Caki2 (cell line): ENCODE measurements around the gene G6PC2. TPM values are rescaled to one million over a fixed set of nuclear protein-coding genes. Genes with fewer than 3 reads are reported as not detected.
A peak's percentile ranks its signal among the peaks of the same experiment; 100 is the strongest.
"Not testable (repeated sequence)": the region's sequence is repeated elsewhere in the genome, so short reads cannot be mapped to it uniquely, and the experiment has no call there.

Experiments used
- DNase-seq: peaks from one replicate; pipeline ENCODE4 v3.0.0-alpha.2; 2015; ENCODE audit warnings: low read depth
- in situ Hi-C: cut with HindIII; loops from 2 replicates; pipeline ENCODE4 v1.10.0; 2016; ENCODE audit warnings: low sequenced_read_pairs, low pct_unique_long_range_greater_than_20kb, mixed read lengths
- total RNA-seq: library from RNA; depleted of rRNA; stranded (reverse); fragments of >200 nt; shearing (Covaris generic); gene quantifications from 2 replicates; pipeline ENCODE4 v1.2.3, GENCODE V29; 2014; ENCODE audit warnings: low replicate concordance; rRNA removed

G6PC2 gene, protein sequence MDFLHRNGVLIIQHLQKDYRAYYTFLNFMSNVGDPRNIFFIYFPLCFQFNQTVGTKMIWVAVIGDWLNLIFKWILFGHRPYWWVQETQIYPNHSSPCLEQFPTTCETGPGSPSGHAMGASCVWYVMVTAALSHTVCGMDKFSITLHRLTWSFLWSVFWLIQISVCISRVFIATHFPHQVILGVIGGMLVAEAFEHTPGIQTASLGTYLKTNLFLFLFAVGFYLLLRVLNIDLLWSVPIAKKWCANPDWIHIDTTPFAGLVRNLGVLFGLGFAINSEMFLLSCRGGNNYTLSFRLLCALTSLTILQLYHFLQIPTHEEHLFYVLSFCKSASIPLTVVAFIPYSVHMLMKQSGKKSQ
- total RNA-seq: not detected in 2 replicates

DNA sequence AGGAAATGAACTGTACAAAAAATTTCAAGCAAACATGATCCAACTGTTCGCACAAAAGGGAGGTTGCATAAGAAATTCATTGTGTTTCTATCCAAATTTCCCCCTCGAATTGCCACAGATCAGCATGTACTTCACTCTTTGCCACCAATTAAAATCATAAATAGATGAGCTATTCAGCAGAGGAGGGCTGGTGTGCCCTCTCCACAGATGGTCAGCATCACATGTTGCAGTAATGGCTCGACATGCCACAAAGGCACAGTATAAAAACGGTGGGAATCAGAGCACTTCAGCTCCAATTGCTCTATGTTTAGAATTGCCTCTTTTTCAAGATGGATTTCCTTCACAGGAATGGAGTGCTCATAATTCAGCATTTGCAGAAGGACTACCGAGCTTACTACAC lies at the start of gene G6PC2:
G6PC2 (plus strand) TSS at position 289 of the 400 bp plus-strand sequence; CDS start at position 330, 41 bp downstream.
- DNase-seq: no peak
- in situ Hi-C loops: no loop called here

DNA sequence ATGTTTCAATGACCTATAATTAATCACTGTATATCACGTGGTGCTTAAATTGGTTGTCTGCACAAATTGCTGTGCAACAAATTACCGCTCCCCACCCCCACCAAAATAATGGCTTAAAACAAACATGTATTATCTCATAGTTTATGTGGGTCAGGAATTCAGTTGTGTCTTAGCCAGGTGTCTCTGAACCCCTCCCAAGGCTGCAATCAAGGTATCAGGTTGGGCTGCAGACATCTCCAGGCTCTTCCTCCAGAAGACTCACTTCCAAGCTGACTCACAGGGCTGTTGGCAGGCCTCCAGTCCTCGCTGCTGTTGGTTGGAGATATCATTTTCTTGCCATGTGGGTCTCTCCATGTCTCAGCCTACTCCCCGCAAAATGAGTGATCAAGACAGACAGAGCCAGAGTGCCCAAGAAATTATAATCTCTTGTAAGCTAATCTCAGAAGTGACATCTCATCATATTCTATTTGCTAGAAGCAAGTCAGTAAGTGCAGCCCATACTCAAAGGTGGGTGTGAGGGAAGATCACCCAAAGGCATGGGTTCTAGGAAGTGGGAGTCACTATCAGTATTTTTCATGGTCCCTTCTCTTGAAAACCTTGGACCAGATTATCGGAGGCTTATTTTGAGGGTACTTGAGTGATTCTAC lies 49.3 kb upstream of the G6PC2 start:
- in situ Hi-C loops: no loop called here
- peak; percentile 14 for DNase-seq

DNA sequence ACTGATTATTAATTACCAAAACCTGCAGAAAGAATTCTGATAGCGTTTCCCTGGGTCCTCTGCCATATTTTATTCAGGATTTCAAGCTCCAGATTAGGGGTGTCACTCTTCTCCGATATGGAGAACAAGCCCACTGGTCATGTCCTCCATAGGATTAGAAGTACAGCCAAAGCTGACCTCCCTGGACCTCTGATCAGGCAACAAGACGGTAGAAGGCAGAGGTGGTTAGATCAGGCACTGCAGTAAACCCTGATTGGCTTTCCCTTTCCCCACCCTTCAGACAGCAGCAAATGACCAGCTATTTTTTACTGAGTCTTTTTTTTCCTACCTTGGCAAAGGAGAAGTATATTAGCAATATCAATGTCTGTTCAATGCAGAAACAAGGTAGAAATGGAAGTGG lies 48.6 kb upstream of the G6PC2 start:
- DNase-seq: no peak
- in situ Hi-C loops: no loop called here

DNA sequence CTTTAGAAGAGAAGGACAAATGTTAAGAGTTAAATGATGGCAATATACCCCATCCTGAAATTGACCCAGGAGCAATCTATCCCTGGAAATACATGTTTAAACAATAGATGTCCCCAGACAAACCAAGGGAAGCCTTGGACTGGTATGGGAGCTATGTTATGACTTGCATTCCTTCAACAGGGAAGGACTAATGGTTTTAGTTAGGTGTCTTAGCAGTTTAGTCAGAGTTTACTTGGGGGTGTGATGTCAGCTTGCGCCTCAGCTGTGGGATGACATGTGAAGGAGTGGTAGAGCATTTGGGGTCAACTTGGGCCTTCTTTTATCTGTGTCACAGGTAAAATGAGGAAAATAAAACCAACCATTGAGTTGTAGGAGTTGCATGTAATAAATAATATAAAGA lies 47.6 kb upstream of the G6PC2 start:
- no peak for DNase-seq
- in situ Hi-C loops: no loop called here

DNA sequence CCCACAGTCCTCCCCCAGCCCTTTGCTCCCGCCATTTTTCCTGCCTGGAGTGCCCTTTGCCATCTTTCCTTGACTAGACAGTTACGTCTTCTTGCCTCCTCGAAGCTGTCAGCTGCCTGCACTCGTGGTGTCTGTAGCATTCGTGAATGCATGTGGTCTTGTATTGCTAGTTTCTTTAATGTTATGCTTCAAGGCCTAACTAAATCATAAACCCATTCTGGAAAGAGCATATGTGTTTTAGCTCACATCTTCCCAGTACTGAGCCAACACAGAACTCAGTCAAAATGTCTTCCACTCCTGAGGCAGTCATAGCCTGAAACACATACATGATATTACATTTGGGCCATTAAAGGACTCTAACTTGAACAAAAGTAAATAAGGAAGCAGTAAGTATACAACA lies 46.4 kb upstream of the G6PC2 start:
- no peak for DNase-seq
- in situ Hi-C loops: no loop called here

- in situ Hi-C loops: no loop called here
- no peak for DNase-seq
Measured at GRCh38 chr2:168855601-168856000, 45.5 kb upstream of the G6PC2 start.

- DNase-seq: no peak
- in situ Hi-C loops: no loop called here
Measured at GRCh38 chr2:168858146-168858545, 42.9 kb upstream of the G6PC2 start.

- DNase-seq, in situ Hi-C loops: not testable (repeated sequence)
Measured at GRCh38 chr2:168867164-168867563, 33.9 kb upstream of the G6PC2 start.

DNA sequence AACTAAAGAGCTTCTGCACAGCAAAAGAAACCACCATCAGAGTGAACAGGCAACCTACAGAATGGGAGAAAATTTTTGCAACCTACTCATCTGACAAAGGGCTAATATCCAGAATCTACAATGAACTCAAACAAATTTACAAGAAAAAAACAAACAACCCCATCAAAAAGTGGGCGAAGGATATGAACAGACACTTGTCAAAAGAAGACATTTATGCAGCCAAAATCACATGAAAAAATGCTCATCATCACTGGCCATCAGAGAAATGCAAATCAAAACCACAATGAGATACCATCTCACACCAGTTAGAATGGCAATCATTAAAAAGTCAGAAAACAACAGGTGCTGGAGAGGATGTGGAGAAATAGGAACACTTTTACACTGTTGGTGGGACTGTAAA lies 30.7 kb upstream of the G6PC2 start:
- DNase-seq, in situ Hi-C loops: not testable (repeated sequence)

DNA sequence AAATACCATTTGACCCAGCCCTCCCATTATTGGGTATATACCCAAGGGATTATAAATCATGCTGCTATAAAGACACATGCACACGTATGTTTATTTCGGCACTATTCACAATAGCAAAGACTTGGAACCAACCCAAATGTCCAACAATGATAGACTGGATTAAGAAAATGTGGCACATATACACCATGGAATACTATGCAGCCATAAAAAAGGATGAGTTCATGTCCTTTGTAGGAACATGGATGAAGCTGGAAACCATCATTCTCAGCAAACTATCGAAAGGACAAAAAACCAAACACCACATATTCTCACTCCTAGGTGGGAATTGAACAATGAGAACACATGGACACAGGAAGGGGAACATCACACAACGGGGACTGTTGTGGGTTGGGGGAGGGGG lies 30.3 kb upstream of the G6PC2 start:
- DNase-seq: not testable (repeated sequence)

DNA sequence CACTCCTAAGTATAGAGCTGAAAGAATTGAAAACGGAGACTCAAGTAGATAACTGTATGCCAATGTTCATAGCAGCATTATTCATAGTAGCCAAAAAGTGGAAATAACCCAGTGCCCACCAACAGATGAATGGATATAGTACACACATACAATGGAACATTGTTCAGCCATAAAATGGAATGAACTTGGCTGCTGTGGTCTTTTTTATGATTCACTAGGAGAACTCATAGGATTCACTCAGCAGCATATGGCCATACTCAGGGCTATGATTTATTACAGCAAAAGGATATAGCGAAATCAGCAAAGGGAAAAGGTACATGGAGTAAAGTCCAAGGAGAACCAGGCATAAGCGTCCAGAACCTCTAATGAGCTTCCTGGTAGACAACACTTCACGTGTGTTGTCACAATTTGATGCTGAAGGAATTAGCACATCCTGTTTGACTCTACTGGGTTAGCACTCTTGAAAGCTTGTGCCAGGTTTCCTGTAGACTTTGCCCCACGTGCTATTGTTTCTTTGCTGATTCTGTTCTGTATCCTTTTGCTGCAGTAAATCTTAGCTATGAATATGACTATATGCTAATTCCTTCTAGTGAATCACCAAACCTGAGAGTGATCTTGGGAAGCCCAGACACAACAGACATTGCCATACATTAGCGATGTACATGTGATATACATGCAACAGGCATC lies 26.6 kb upstream of the G6PC2 start:
- in situ Hi-C loops: no loop called here
- no peak for DNase-seq

More for the DNA sequence above, 30.3 kb upstream of the G6PC2 start:
- in situ Hi-C loops: not testable (repeated sequence)

DNA sequence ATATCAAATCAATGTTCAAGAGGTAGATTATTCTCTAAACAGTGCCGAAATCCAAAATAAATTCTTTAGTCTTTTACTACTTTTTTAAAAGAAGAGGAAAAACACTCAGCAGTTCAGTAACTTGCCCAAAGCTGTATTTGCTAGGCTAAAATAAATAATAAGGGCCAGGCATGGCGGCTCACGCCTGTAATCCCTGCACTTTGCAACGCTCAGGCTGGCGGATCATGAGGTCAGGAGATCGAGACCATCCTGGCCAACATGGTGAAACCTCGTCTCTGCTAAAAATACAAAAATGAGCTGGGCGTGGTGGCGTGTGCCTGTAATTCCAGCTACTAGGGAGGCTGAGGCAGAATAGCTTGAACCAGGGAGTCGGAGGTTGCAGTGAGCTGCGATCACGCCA lies 18.9 kb upstream of the G6PC2 start:
- DNase-seq: not testable (repeated sequence)

GRCh38 chr2:168884975-168885374 lies 16.1 kb upstream of the G6PC2 start:
- DNase-seq: no peak
- in situ Hi-C loops: no loop called here

More for the DNA sequence above, 18.9 kb upstream of the G6PC2 start:
- in situ Hi-C loops: not testable (repeated sequence)

GRCh38 chr2:168889635-168890005 lies 11.5 kb upstream of the G6PC2 start:
- in situ Hi-C loops: no loop called here
- DNase-seq: no peak

GRCh38 chr2:168890006-168890782 lies 10.9 kb upstream of the G6PC2 start, which contains the start of gene SPC25:
TSS of gene SPC25 (minus strand) at chr2:168890430. CDS start at chr2:168889519, 911 bp downstream.
- in situ Hi-C loops: no loop called here

GRCh38 chr2:168892327-168892726 lies 8.8 kb upstream of the G6PC2 start:
- in situ Hi-C loops: no loop called here
- DNase-seq: no peak

More at GRCh38 chr2:168890006-168890782, 10.9 kb upstream of the G6PC2 start, which contains the start of gene SPC25:
- peak; percentile 85 for DNase-seq

- no peak for DNase-seq
Measured at GRCh38 chr2:168894101-168894500, 7.0 kb upstream of the G6PC2 start.

DNA sequence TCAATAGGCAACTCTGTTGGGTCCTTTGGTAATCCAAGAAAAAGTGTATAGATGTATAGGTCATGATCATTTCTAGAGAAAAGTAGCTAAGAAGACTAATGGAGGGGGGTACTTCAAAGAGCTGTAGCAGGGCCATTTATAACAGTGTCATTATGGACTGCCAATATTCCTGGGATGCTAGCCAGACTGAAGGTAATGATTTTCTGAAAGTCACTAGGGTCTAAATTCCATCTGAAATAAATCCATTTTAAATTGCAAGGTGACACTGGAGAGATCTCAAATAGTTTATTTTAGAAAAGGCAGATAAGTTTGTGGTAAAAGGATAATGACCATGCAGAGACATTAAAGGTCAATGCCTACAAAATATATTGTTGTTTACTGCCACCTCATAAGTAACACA lies 6.4 kb upstream of the G6PC2 start:
- in situ Hi-C loops: no loop called here
- no peak for DNase-seq

More at GRCh38 chr2:168894101-168894500, 7.0 kb upstream of the G6PC2 start:
- in situ Hi-C loops: no loop called here
